Measurements from ENCODE around the gene BTBD10.

Gene BTBD10

DNA sequence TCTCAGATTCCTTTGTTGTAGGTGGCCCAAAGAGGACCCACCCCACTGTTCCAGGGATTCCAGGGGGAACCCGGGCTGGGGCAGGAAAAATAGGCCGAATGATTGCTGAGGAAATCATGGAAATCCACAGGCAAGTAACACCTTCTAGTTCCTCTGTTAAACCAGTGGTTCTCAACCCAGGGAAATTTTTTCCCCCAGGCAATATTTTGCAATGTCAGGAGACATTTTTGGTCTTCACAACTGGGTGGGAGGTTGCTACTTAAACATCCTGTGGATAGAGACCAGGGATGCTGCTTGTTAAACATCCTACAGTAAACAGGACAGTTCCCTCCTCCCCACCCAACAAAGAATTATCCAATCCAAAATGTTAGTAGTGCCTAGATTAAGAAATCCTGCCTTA is 84.7 kb downstream of the BTBD10 start:
- FAIRE-seq (no peak), DNase-seq (ENCODE audit: extremely low spot score, insufficient read length, low read depth) (no peak)

DNA sequence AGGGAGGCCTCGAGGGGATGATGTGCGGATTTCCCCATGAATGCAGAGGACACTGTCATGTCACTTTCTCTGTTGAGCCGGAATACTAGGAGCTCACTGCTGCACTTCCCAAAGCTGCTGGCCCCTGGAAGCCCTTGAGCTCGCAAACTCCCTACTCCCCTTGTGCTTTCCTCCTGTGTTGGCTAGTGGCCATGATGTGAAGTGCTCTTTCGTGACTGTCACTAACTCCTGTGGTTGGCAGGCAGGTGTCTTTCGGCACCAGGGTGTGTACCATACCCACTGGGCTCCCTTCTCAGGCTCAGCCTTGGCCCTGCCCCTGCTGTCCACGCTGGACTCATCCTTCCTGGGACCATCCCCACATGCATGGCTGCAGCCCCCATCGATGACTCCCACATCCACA is 86.2 kb downstream of the BTBD10 start:
- no peak for FAIRE-seq

DNA sequence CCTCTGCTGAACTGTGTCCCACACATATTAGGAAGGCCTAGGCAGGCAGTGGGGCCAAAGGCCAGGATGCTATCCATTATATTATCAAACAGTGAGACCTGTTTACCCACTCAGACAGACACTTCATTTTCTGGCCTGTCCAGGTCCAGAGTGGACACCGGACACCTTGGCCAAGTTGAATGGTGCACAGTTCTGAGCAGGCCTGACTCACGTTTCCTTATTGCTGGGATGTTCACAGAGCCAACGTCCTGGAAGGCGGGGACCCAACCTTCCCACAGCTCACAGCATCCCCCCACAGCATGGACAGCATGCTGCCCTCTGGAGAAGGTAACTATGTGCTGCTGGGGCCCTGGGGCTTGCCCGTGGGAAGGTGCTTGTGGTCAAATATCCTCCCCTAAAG is 86.6 kb downstream of the BTBD10 start:
- DNase-seq (ENCODE audit: extremely low spot score, insufficient read length, low read depth), result no peak
- FAIRE-seq, result no peak

More for the DNA sequence above, 86.2 kb downstream of the BTBD10 start:
- no peak for DNase-seq (ENCODE audit: extremely low spot score, insufficient read length, low read depth)

- no peak for DNase-seq (ENCODE audit: extremely low spot score, insufficient read length, low read depth)
- FAIRE-seq, result no peak
Observed at GRCh38 chr11:13375798-13376197, 87.2 kb downstream of the BTBD10 start.

DNA sequence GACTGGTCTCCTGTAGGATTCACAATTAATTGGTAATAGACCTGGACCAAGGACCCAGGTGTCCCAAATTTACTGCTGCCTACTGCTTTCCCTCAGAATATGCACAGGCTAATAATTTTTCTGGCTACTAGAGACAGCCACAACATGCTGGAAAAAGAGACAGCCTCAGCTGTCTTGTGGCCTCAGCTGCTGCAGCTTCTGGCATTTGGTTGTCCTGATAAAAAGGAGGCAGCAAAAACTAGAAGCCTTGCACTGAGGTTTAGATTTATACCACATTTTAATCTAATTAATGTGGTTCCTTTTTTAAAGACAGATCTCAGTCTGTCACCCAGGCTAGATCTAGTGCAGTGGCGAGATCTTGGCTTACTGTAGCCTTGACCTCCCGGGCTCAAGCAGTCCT is 89.8 kb downstream of the BTBD10 start:
- FAIRE-seq (no peak), DNase-seq (ENCODE audit: extremely low spot score, insufficient read length, low read depth) (no peak)

DNA sequence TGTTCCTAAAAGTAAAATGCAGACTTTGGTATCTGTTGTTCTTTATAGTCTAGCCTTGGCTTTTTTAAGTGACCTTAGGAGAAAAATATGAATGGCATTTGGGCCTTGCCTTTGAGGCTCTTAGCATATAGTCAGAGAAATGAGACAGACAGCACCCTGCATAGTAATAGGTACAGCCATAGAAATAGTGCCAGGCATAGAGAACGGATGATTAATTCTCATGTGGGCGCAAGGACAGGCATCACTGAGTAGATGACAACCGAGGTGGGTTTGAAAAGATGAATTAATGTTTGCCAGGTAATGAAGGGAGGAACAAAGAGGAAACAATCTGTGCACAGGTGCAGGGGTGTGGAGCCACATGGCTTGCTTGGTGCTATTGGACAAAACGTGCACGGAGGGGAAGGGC is 95.0 kb downstream of the BTBD10 start:
- no peak for DNase-seq (ENCODE audit: extremely low spot score, insufficient read length, low read depth)
- no peak for FAIRE-seq

GRCh38 chr11:13367115-13367514 is 95.9 kb downstream of the BTBD10 start:
- no peak for FAIRE-seq
- DNase-seq (ENCODE audit: extremely low spot score, insufficient read length, low read depth), result no peak

- no peak for DNase-seq (ENCODE audit: extremely low spot score, insufficient read length, low read depth)
- no peak for FAIRE-seq
Observed at GRCh38 chr11:13366266-13367026, 96.6 kb downstream of the BTBD10 start.

DNA sequence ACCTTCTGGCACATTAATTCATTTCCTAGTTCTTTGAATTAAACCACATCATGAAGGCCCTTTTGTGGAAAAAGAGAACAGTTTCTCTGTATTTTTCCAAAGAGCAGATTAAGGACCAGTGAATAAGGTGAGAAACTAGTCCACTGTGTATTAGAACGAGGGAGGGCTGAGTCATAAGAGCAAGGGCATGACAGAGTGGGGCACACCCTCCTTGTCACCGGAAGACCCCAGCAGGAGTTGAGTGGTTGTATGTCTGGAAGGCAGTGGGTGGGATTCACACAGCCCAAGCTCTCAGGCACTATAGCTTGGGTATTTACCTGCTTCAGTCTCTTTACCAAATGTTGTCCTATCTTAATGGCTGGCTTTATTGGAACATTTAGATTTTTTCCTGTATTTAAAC is 98.6 kb downstream of the BTBD10 start:
- no peak for DNase-seq (ENCODE audit: extremely low spot score, insufficient read length, low read depth)
- FAIRE-seq, result no peak

- FAIRE-seq (no peak), DNase-seq (ENCODE audit: extremely low spot score, insufficient read length, low read depth) (no peak)
Observed at GRCh38 chr11:13362596-13363109, 100.4 kb downstream of the BTBD10 start.

- FAIRE-seq (no peak), DNase-seq (ENCODE audit: extremely low spot score, insufficient read length, low read depth) (no peak)
Observed at GRCh38 chr11:13358596-13359270, 104.3 kb downstream of the BTBD10 start.

GRCh38 chr11:13357232-13357631 is 105.8 kb downstream of the BTBD10 start:
- DNase-seq (ENCODE audit: extremely low spot score, insufficient read length, low read depth) (no peak), FAIRE-seq (no peak)

- DNase-seq (ENCODE audit: extremely low spot score, insufficient read length, low read depth) (no peak), FAIRE-seq (no peak)
Observed at GRCh38 chr11:13355191-13355590, 107.8 kb downstream of the BTBD10 start.

GRCh38 chr11:13354335-13354734 is 108.7 kb downstream of the BTBD10 start:
- no peak for FAIRE-seq
- DNase-seq (ENCODE audit: extremely low spot score, insufficient read length, low read depth), result no peak

- FAIRE-seq (no peak), DNase-seq (ENCODE audit: extremely low spot score, insufficient read length, low read depth) (no peak)
Observed at GRCh38 chr11:13352711-13353110, 110.3 kb downstream of the BTBD10 start.

DNA sequence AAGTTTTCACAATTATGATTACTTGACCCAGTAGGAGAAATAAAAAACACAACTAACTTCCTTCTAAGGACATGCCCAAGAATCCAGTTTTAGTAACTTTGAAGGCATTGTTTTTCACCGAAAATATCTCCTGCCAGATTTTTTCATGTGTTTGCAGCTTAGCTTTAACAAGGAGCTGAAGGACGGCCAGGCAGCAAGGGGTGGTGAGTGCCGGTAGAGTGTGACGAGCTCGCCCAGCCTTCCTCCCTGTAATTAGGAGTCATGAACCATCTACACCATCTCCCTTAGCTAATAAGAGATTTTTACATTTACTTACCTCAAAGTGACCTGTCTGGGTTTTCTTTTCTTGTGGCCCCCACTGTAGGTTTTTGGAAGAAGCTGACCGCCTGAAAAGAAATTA is 113.4 kb downstream of the BTBD10 start:
- FAIRE-seq (no peak), DNase-seq (ENCODE audit: extremely low spot score, insufficient read length, low read depth) (no peak)

DNA sequence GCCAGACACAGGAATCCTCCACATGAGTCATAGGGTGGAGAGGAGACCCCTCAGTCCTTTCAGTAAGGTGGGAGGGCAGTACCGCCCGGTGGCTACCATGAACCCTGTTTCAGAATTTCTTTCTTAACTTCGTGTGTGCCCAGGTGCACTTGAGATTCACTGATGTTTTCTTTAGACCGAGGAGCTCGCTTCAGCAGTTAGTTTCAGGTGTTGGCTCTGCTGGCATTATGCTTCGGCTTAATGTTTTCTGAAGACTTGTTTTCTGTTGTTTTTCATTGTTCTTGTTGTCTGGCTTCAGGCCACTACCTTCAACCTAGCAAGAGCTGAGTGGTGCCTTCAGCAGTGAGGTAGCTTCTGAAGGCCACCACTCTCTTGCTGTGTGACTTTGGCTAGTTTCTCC is 114.0 kb downstream of the BTBD10 start:
- FAIRE-seq (no peak), DNase-seq (ENCODE audit: extremely low spot score, insufficient read length, low read depth) (no peak)

- no peak for DNase-seq (ENCODE audit: extremely low spot score, insufficient read length, low read depth)
- FAIRE-seq, result no peak
Observed at GRCh38 chr11:13348305-13348704, 114.7 kb downstream of the BTBD10 start.

GRCh38 chr11:13347901-13348300 is 115.1 kb downstream of the BTBD10 start:
- FAIRE-seq (no peak), DNase-seq (ENCODE audit: extremely low spot score, insufficient read length, low read depth) (no peak)

DNA sequence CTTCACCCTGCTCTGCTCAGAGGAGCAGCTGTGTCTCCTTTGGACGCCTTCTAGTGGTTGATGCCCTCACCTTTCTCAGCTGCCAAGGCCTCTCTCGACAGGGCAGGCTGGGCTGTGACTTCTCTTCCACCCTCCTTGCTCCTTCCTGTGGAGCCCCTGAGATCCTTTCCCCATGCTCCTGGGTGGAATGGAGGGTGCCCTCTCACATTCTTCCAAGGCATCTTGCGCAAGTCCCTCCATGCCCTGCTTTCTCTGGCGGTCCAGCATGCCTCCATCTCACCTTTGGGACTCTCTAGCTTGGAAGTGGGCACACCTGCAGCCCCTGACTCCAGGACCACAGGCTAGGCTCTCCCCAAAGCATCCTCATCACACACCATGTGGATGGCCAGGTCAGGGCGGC is 116.6 kb downstream of the BTBD10 start:
- FAIRE-seq (no peak), DNase-seq (ENCODE audit: extremely low spot score, insufficient read length, low read depth) (no peak)

DNA sequence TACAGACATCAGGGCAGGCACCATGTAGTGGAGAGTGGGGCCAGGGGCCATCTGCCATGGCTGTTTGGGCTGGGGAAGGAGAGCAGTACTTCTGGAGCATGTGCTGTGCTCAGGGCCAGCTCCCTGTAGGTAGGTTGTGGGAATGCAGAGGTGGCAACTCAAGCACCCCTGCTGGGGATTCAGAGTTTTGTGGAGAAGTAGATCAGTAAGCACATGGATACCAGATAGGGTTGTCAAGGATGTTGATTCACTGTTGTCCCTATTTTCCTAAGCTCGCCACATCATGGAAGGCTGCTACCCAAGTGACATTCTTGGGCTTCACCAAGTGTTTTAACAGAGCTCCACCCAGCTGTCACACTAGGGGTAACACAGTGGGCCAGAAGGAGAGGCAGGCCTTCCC is 118.2 kb downstream of the BTBD10 start:
- no peak for FAIRE-seq

More for the DNA sequence above, 118.2 kb downstream of the BTBD10 start:
- DNase-seq (ENCODE audit: extremely low spot score, insufficient read length, low read depth), result no peak
